Upper lobe of right lung (tissue), 1 donor: ENCODE measurements around the gene BEND6. TPM values are rescaled to one million over a fixed set of nuclear protein-coding genes. Genes with fewer than 3 reads are reported as not detected.

Experiments
- ATAC-seq: fragments of 200-7000 bp; cut with Tn5 transposase; one replicate; pipeline ENCODE4 v1.9.1; 2020; ENCODE audit warnings: mild to moderate bottlenecking, moderate library complexity
- DNase-seq: peaks from one replicate; pipeline ENCODE4 v3.0.0-alpha.2; 2020
- H3K27ac ChIP-seq: fragments of 200-600 bp; one replicate; pipeline ENCODE4 v1.8.0; 2022
- H3K27me3 ChIP-seq: fragments of 200-600 bp; one replicate; pipeline ENCODE4 v1.8.0; 2022; ENCODE audit warnings: mild to moderate bottlenecking
- H3K36me3 ChIP-seq: fragments of 200-600 bp; one replicate; pipeline ENCODE4 v1.8.0; 2022
- H3K4me1 ChIP-seq: fragments of 200-600 bp; one replicate; pipeline ENCODE4 v1.8.0; 2022
- H3K4me3 ChIP-seq: fragments of 200-600 bp; one replicate; pipeline ENCODE4 v1.8.0; 2022; ENCODE audit warnings: mild to moderate bottlenecking
- H3K9me3 ChIP-seq: fragments of 200-600 bp; one replicate; pipeline ENCODE4 v1.8.0; 2022
- CTCF ChIP-seq: fragments of 200-600 bp; IDR thresholded peaks from one replicate; pipeline ENCODE4 v1.8.0; 2022; ENCODE audit warnings: antibody characterized with exemption
- intact Hi-C: fragments of 100-400 bp; cut with DNase I; formaldehyde crosslinking; loops from one replicate; pipeline ENCODE4 v1.11.0; 2022
- total RNA-seq: library from RNA; stranded (reverse); fragmentation: NEBNext Ultra II Directional; extraction: Animal tissue kit (Norgen Biotek cat#: 25700); gene quantifications from one replicate; pipeline ENCODE4 v1.2.1, GENCODE V29; 2021
- donor health status: DM: no; HTN: yes; CAD: no; lungs with severe emphysema.

BEND6 gene
- total RNA-seq, 1 donor from 2014 or later: 1.2 TPM

- Histone ChIP-seq H3K27ac (no peak overlapping the region), H3K4me3 (no peak overlapping the region), H3K27me3 (peaks cover 12% of the 10 kb centered on the region), H3K36me3 (no peaks in the 10 kb centered on the region), H3K9me3 (no peaks in the 10 kb centered on the region), H3K4me1 (no peaks in the 10 kb centered on the region)
- no peak for DNase-seq
- TF ChIP-seq CTCF: no peak
- intact Hi-C loops: no loop called here
- no peak for ATAC-seq
Observed at GRCh38 chr6:56923565-56923964, 31.3 kb upstream of the BEND6 start.

GRCh38 chr6:56927538-56928453, 27.1 kb upstream of the BEND6 start:
- ATAC-seq (no peak), DNase-seq (no peak)
- intact Hi-C loops: no loop called here
- H3K4me1 ChIP-seq: no peaks in the 10 kb centered on the region
- peaks cover 12% of the 10 kb centered on the region for H3K27me3 ChIP-seq
- no peak overlapping the region for H3K4me3 ChIP-seq
- H3K27ac ChIP-seq: no peak overlapping the region
- H3K9me3 ChIP-seq: no peaks in the 10 kb centered on the region
- H3K36me3 ChIP-seq: no peaks in the 10 kb centered on the region
- TF ChIP-seq CTCF: no peak

- Histone ChIP-seq H3K36me3 (no peaks in the 10 kb centered on the region), H3K4me3 (no peak overlapping the region), H3K27me3 (peaks cover 8% of the 10 kb centered on the region), H3K27ac (no peak overlapping the region), H3K9me3 (no peaks in the 10 kb centered on the region), H3K4me1 (no peaks in the 10 kb centered on the region)
- DNase-seq (no peak), ATAC-seq (no peak)
- intact Hi-C loops: no loop called here
- no peak for TF ChIP-seq CTCF
Observed at GRCh38 chr6:56930846-56931245, 24.1 kb upstream of the BEND6 start.

GRCh38 chr6:56932910-56933477, 21.9 kb upstream of the BEND6 start:
- Histone ChIP-seq H3K4me1 (no peaks in the 10 kb centered on the region), H3K36me3 (no peaks in the 10 kb centered on the region), H3K9me3 (no peaks in the 10 kb centered on the region), H3K4me3 (no peak overlapping the region), H3K27ac (no peak overlapping the region), H3K27me3 (peaks cover 4% of the 10 kb centered on the region)
- ATAC-seq (no peak), DNase-seq (no peak)
- intact Hi-C loops: no loop called here
- no peak for TF ChIP-seq CTCF

- Histone ChIP-seq H3K4me1 (no peaks in the 10 kb centered on the region), H3K36me3 (no peaks in the 10 kb centered on the region), H3K4me3 (no peak overlapping the region), H3K9me3 (no peaks in the 10 kb centered on the region), H3K27ac (no peak overlapping the region), H3K27me3 (no peaks in the 10 kb centered on the region)
- TF ChIP-seq CTCF: no peak
- DNase-seq (no peak), ATAC-seq (no peak)
- intact Hi-C loops: no loop called here
Observed at GRCh38 chr6:56933650-56934049, 21.3 kb upstream of the BEND6 start.
